ENCODE results near the gene NUTM1.

- no peak for TF ChIP-seq POLR2A (IDR thresholded peaks at IDR 0.05)
- TF ChIP-seq CTCF (IDR thresholded peaks at IDR 0.05), result no peak
Measured at GRCh38 chr15:34339946-34340345, 3.2 kb upstream of the NUTM1 start.
